GM12872 (cell line): ENCODE data around the gene COL11A2.

Source experiments
- TF ChIP-seq, protein P1 (sequence below): IDR thresholded peaks from 3 replicates; pipeline ENCODE4 v1.5.1; 2011; ENCODE audit warnings: low read depth, mild to moderate bottlenecking, low read length, moderate library complexity; ENCODE audit not compliant: insufficient read depth

Gene COL11A2

GRCh38 chr6:33171880-33172687 is 20.2 kb downstream of the COL11A2 start:
- TF ChIP-seq, protein P1, sequence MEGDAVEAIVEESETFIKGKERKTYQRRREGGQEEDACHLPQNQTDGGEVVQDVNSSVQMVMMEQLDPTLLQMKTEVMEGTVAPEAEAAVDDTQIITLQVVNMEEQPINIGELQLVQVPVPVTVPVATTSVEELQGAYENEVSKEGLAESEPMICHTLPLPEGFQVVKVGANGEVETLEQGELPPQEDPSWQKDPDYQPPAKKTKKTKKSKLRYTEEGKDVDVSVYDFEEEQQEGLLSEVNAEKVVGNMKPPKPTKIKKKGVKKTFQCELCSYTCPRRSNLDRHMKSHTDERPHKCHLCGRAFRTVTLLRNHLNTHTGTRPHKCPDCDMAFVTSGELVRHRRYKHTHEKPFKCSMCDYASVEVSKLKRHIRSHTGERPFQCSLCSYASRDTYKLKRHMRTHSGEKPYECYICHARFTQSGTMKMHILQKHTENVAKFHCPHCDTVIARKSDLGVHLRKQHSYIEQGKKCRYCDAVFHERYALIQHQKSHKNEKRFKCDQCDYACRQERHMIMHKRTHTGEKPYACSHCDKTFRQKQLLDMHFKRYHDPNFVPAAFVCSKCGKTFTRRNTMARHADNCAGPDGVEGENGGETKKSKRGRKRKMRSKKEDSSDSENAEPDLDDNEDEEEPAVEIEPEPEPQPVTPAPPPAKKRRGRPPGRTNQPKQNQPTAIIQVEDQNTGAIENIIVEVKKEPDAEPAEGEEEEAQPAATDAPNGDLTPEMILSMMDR = no peak

- TF ChIP-seq, protein P1 = no peak
Observed at GRCh38 chr6:33171016-33171879, 21.0 kb downstream of the COL11A2 start.

GRCh38 chr6:33170176-33171015 is 21.9 kb downstream of the COL11A2 start:
- TF ChIP-seq, protein P1 = no peak

DNA sequence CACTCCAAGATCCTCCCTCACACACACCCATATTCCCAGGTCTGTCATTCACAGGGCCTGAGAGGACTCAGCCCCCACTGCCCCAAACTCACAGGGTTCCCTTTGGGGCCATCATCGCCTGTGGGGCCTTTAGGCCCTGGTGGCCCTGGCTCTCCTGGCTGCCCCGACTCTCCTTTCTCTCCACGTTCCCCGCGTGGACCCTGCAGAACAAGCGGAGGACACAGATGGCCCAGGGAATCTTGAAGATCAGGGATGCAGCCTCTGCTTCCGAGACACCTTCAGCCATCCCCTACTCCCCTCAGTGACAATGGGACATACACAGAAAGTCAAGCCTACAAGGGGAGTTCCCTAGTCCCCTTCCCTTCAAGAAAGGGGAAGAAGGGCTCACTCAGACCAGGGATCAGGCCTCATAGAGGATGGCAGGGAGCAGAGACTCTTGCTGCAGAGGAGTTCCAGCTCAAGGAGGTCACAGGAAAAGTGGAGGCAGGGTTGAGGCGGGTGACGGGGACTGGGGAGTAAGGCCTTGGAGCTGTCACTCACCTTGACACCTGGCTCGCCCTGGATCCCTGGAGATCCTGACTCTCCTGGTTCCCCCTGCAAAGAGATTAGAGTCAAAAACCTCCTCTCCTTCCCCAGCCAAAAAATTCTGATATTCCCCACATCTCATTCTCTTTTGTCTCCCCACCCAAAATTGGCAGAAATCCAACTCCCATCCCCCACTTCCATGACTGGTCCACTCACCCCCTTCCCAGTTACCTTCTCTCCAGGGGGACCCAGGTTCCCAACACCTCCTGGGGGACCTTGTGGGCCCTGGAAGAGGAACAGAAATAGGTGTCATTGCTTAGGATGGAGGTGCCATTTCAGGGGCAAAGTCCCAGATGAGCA is 22.7 kb downstream of the COL11A2 start:
- TF ChIP-seq, protein P1 = no peak

DNA sequence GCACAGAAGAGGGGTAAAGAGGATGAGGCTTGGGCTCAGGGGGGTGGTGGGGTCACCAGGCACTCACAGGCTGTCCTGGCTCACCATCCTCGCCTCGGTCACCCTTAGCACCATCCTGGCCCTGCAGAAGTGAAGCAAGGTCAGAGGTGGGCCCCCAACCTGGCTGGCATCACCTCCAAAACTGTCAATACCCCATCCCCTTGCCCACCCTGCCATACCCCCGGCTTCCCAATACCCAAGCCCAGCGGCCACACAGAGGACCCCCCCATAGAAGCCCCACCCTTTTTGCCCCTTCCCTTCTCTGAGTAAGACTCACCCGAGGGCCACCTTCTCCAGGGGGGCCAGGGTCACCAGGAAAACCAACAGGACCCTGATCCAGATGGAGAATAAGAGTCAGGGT is 23.6 kb downstream of the COL11A2 start:
- TF ChIP-seq, protein P1 = no peak

GRCh38 chr6:33168284-33168601 is 24.0 kb downstream of the COL11A2 start:
- TF ChIP-seq, protein P1 = no peak
